ENCODE data around the gene CORIN.

The CORIN gene

DNA sequence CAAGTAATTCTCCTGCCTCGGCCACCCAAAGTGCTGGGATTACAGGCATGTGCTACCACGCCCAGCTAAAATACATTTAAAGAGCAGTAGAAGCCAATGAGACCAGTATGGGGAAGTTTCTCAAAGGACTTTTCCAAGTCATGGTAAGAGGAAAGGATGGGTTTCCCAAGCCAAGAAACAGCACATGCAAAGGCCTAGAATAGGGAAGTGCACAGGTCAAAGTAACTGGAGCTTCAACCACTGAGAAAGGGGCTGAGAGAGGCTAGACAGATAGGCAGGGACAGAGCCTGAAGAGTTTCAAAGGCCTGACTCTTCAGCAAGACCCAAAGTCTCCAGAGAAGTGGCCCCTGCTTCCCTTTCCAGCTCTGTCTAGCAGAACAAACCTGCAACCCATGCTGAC is 162.1 kb downstream of the CORIN start:
- no peak overlapping the region for H3K4me2 ChIP-seq (ENCODE audit: low read depth, low read length, poor library complexity, severe bottlenecking)

DNA sequence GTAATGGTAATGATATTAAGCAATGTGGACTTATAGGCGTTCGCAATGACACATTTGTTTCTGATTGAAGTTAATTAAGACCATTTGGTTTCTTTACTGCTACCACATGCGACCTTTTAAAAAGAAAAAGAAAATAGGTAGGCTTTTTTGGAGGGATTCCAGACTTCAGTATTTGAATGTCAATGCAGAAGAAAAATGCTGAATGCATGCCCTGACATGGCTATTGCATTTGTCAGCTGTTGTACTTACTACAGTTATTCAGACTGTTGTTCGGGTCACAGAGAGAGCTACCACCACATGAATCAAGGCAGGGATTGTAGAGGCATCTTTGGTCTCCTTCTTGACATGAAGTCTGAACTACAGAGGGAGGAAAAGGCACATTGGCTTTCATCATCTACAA is 163.7 kb downstream of the CORIN start:
- Histone ChIP-seq H3K27me3 (ENCODE audit: insufficient read depth, low read length, poor library complexity, severe bottlenecking) (no peaks in the 10 kb centered on the region), H4K20me1 (ENCODE audit: insufficient read depth, low read length, poor library complexity, severe bottlenecking) (no peaks in the 10 kb centered on the region), H3K4me1 (ENCODE audit: insufficient read depth, low read length, poor library complexity, severe bottlenecking) (no peaks in the 10 kb centered on the region), H3K9me2 (replicated peaks; ENCODE audit: low read depth, low read length) (no peaks in the 10 kb centered on the region), H3K79me2 (ENCODE audit: insufficient read depth, low read length) (no peaks in the 10 kb centered on the region), H3K9me3 (ENCODE audit: insufficient read depth, low read depth, low read length) (no peaks in the 10 kb centered on the region), H3K36me3 (ENCODE audit: insufficient read depth, low read length) (no peaks in the 10 kb centered on the region), H3K9ac (ENCODE audit: low read depth, low read length, poor library complexity, severe bottlenecking) (no peak overlapping the region), H3K4me2 (ENCODE audit: low read depth, low read length, poor library complexity, severe bottlenecking) (no peak overlapping the region), H3K4me3 (ENCODE audit: low read length, poor library complexity, severe bottlenecking) (no peak overlapping the region), H3F3A (ENCODE audit: low read depth) (no peaks in the 10 kb centered on the region), H2AFZ (ENCODE audit: low read length) (no peak overlapping the region)
- TF ChIP-seq EZH2phosphoT487 (IDR thresholded peaks at IDR 0.05; ENCODE audit: borderline replicate concordance): no peak
- TF ChIP-seq, protein P1, sequence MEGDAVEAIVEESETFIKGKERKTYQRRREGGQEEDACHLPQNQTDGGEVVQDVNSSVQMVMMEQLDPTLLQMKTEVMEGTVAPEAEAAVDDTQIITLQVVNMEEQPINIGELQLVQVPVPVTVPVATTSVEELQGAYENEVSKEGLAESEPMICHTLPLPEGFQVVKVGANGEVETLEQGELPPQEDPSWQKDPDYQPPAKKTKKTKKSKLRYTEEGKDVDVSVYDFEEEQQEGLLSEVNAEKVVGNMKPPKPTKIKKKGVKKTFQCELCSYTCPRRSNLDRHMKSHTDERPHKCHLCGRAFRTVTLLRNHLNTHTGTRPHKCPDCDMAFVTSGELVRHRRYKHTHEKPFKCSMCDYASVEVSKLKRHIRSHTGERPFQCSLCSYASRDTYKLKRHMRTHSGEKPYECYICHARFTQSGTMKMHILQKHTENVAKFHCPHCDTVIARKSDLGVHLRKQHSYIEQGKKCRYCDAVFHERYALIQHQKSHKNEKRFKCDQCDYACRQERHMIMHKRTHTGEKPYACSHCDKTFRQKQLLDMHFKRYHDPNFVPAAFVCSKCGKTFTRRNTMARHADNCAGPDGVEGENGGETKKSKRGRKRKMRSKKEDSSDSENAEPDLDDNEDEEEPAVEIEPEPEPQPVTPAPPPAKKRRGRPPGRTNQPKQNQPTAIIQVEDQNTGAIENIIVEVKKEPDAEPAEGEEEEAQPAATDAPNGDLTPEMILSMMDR (conservative IDR thresholded peaks at IDR 0.05; ENCODE audit: low read length): no peak

More for the DNA sequence above, 162.1 kb downstream of the CORIN start:
- no peaks in the 10 kb centered on the region for H3K9me2 ChIP-seq (replicated peaks; ENCODE audit: low read depth, low read length)
- no peaks in the 10 kb centered on the region for H3F3A ChIP-seq (ENCODE audit: low read depth)
- no peak overlapping the region for H3K9ac ChIP-seq (ENCODE audit: low read depth, low read length, poor library complexity, severe bottlenecking)
- no peaks in the 10 kb centered on the region for H3K9me3 ChIP-seq (ENCODE audit: insufficient read depth, low read depth, low read length)
- H3K36me3 ChIP-seq (ENCODE audit: insufficient read depth, low read length): no peaks in the 10 kb centered on the region
- H3K27me3 ChIP-seq (ENCODE audit: insufficient read depth, low read length, poor library complexity, severe bottlenecking): no peaks in the 10 kb centered on the region
- H4K20me1 ChIP-seq (ENCODE audit: insufficient read depth, low read length, poor library complexity, severe bottlenecking): no peaks in the 10 kb centered on the region
- no peak overlapping the region for H2AFZ ChIP-seq (ENCODE audit: low read length)
- H3K4me3 ChIP-seq (ENCODE audit: low read length, poor library complexity, severe bottlenecking): no peak overlapping the region
- H3K4me1 ChIP-seq (ENCODE audit: insufficient read depth, low read length, poor library complexity, severe bottlenecking): no peaks in the 10 kb centered on the region
- no peak for TF ChIP-seq EZH2phosphoT487 (IDR thresholded peaks at IDR 0.05; ENCODE audit: borderline replicate concordance)
- H3K79me2 ChIP-seq (ENCODE audit: insufficient read depth, low read length): no peaks in the 10 kb centered on the region

DNA sequence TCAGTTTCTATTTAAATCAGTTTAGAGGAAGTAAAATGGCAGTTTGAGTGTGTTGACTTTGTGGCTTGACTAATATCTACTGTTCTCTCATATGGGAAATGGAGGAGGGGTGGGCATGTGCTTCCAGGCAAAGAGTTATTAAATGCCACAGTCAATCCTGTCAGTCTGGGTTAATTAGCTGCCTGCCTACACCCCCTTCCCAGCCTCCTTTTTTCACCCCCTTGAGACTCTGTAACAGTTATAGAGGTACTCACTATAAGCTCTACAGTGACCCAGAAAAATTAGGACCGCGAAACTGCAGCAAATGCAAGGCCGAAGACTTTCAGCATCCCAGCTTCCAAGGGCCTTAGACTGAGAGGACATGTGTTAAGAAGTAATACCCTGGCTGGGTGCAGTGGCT is 165.2 kb downstream of the CORIN start:
- no peak for TF ChIP-seq EZH2phosphoT487 (IDR thresholded peaks at IDR 0.05; ENCODE audit: borderline replicate concordance)
- TF ChIP-seq, protein P1 (conservative IDR thresholded peaks at IDR 0.05; ENCODE audit: low read length): no peak
- Histone ChIP-seq H3K4me3 (ENCODE audit: low read length, poor library complexity, severe bottlenecking) (no peak overlapping the region), H3F3A (ENCODE audit: low read depth) (no peaks in the 10 kb centered on the region), H3K9ac (ENCODE audit: low read depth, low read length, poor library complexity, severe bottlenecking) (no peak overlapping the region), H3K4me1 (ENCODE audit: insufficient read depth, low read length, poor library complexity, severe bottlenecking) (no peaks in the 10 kb centered on the region), H2AFZ (ENCODE audit: low read length) (no peak overlapping the region), H3K36me3 (ENCODE audit: insufficient read depth, low read length) (no peaks in the 10 kb centered on the region), H4K20me1 (ENCODE audit: insufficient read depth, low read length, poor library complexity, severe bottlenecking) (no peaks in the 10 kb centered on the region), H3K9me3 (ENCODE audit: insufficient read depth, low read depth, low read length) (no peaks in the 10 kb centered on the region), H3K4me2 (ENCODE audit: low read depth, low read length, poor library complexity, severe bottlenecking) (no peak overlapping the region), H3K79me2 (ENCODE audit: insufficient read depth, low read length) (no peaks in the 10 kb centered on the region), H3K9me2 (replicated peaks; ENCODE audit: low read depth, low read length) (no peaks in the 10 kb centered on the region), H3K27me3 (ENCODE audit: insufficient read depth, low read length, poor library complexity, severe bottlenecking) (no peaks in the 10 kb centered on the region)

DNA sequence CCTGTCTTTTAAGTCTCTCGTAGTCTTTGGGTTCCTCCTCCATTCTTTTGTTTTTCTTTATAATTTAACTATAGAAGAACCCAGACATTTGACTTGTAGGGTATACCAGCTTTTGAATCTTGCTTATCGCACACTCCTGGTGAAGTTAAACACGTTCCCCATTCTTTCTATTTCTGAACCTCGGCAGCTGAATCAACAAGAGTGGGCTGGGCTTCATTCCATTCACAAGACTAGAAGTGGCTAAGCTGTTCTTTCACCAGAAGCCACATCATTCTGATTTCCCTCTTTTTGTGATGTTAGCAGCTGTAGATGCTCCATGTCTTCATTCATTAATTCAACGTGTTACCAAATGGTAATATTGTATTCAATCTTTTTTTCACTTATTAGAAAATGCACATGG is 167.9 kb downstream of the CORIN start:
- Histone ChIP-seq H2AFZ (ENCODE audit: low read length) (no peak overlapping the region), H3K9me2 (replicated peaks; ENCODE audit: low read depth, low read length) (no peaks in the 10 kb centered on the region), H3K4me3 (ENCODE audit: low read length, poor library complexity, severe bottlenecking) (no peak overlapping the region), H3F3A (ENCODE audit: low read depth) (no peaks in the 10 kb centered on the region), H3K9ac (ENCODE audit: low read depth, low read length, poor library complexity, severe bottlenecking) (no peak overlapping the region), H3K27me3 (ENCODE audit: insufficient read depth, low read length, poor library complexity, severe bottlenecking) (no peaks in the 10 kb centered on the region), H3K4me1 (ENCODE audit: insufficient read depth, low read length, poor library complexity, severe bottlenecking) (no peaks in the 10 kb centered on the region), H3K4me2 (ENCODE audit: low read depth, low read length, poor library complexity, severe bottlenecking) (no peak overlapping the region), H3K9me3 (ENCODE audit: insufficient read depth, low read depth, low read length) (no peaks in the 10 kb centered on the region), H4K20me1 (ENCODE audit: insufficient read depth, low read length, poor library complexity, severe bottlenecking) (no peaks in the 10 kb centered on the region), H3K79me2 (ENCODE audit: insufficient read depth, low read length) (no peaks in the 10 kb centered on the region), H3K36me3 (ENCODE audit: insufficient read depth, low read length) (no peaks in the 10 kb centered on the region)
- TF ChIP-seq, protein P1 (conservative IDR thresholded peaks at IDR 0.05; ENCODE audit: low read length): no peak
- TF ChIP-seq EZH2phosphoT487 (IDR thresholded peaks at IDR 0.05; ENCODE audit: borderline replicate concordance): no peak

Measured in Loucy (cell line).